Panc1 (cell line): ENCODE measurements around the gene ITGA11. TPM values are rescaled to one million over a fixed set of nuclear protein-coding genes. Genes with fewer than 3 reads are reported as not detected.
"Not testable (repeated sequence)": the region's sequence is repeated elsewhere in the genome, so short reads cannot be mapped to it uniquely, and the experiment has no call there.

ENCODE experiments used
- ATAC-seq: fragments of 200-7000 bp; cut with Tn5 transposase; 2 replicates; pipeline ENCODE4 v1.9.1; 2020; ENCODE audit warnings: mild to moderate bottlenecking, moderate library complexity
- BruUV-seq: library from RNA; stranded (reverse); fragments of 400-500 nt; replicated peaks from 2 replicates; lab custom pipeline; 2021; lab: Mats Ljungman, UMichigan
- CTCF ChIA-PET: fragments of 300-600 bp; sonication (Branson Sonifier 250); formaldehyde crosslinking; loops from one replicate; lab custom pipeline; 2022; ENCODE audit warnings: antibody characterized with exemption; lab: Charles Lee
- POLR2A ChIA-PET: fragments of 300-600 bp; sonication (Branson Sonifier 250); formaldehyde crosslinking; loops from one replicate; lab custom pipeline; 2022; ENCODE audit warnings: antibody characterized with exemption; lab: Charles Lee
- DNase-seq: peaks from one replicate; pipeline ENCODE4 v3.0.0-alpha.2; 2010; ENCODE audit warnings: low read depth, low spot score
- H3K27ac ChIP-seq: 2 replicates; pipeline ENCODE4 v1.5.1; 2011; ENCODE audit warnings: mild to moderate bottlenecking, low read length, inconsistent platforms
- H3K27me3 ChIP-seq: fragments of 200-500 bp; sonication (Bioruptor generic); 2 replicates; pipeline ENCODE4 v1.6.0; 2014; ENCODE audit warnings: low read length, inconsistent platforms; ENCODE audit not compliant: control insufficient read depth, insufficient read depth
- H3K36me3 ChIP-seq: fragments of 200-500 bp; sonication (Bioruptor generic); 2 replicates; pipeline ENCODE4 v1.5.1; 2014; ENCODE audit warnings: inconsistent platforms, mild to moderate bottlenecking, low read length, moderate library complexity; ENCODE audit not compliant: control insufficient read depth, insufficient read depth
- H3K4me1 ChIP-seq: 2 replicates; pipeline ENCODE4 v1.5.1; 2011; ENCODE audit warnings: inconsistent platforms, mild to moderate bottlenecking, low read length, moderate library complexity; ENCODE audit not compliant: control insufficient read depth, insufficient read depth
- H3K4me3 ChIP-seq, 2 experiments: 2 replicates each; pipeline ENCODE4 v1.5.1; 2011 to 2012; ENCODE audit warnings: low read depth in 2 of 2, low read length in 2 of 2, mild to moderate bottlenecking in 2 of 2, inconsistent platforms in 1 of 2, moderate library complexity in 1 of 2
- H3K9me3 ChIP-seq: fragments of 200-500 bp; sonication (Bioruptor generic); 2 replicates; pipeline ENCODE4 v1.5.1; 2014; ENCODE audit warnings: low read depth, mild to moderate bottlenecking, inconsistent platforms, low read length, moderate library complexity; ENCODE audit not compliant: control insufficient read depth, insufficient read depth
- POLR2AphosphoS5 ChIP-seq: IDR thresholded peaks from 2 replicates; pipeline ENCODE4 v1.6.1; 2012; ENCODE audit warnings: mild to moderate bottlenecking, low read depth, low read length, moderate library complexity
- SIN3A ChIP-seq: IDR thresholded peaks from 2 replicates; pipeline ENCODE4 v1.6.1; 2012; ENCODE audit warnings: low read depth, mild to moderate bottlenecking, low read length, moderate library complexity, borderline replicate concordance; ENCODE audit not compliant: insufficient read depth
- TCF7L2 ChIP-seq: IDR thresholded peaks from 2 replicates; pipeline ENCODE4 v1.6.1; 2011; ENCODE audit warnings: mild to moderate bottlenecking, low read depth, low read length, inconsistent platforms
- in situ Hi-C: cut with HindIII; loops from 2 replicates; pipeline ENCODE4 v1.10.0; 2016; ENCODE audit warnings: low sequenced_read_pairs, low pct_unique_long_range_greater_than_20kb
- intact Hi-C: fragments of 100-400 bp; cut with micrococcal nuclease; formaldehyde crosslinking; loops from one replicate; pipeline ENCODE4 v1.10.0; 2022; ENCODE audit not compliant: unreplicated experiment
- total RNA-seq: library from RNA; stranded (reverse); gene quantifications from one replicate; pipeline ENCODE4 v1.2.1, GENCODE V29; 2021; ENCODE audit not compliant: unreplicated experiment
- TF ChIP-seq, protein P1 (sequence below), 2 experiments: IDR thresholded peaks; 2 replicates each; pipeline ENCODE4 v1.6.1; 2011 to 2012; ENCODE audit warnings: low read depth in 2 of 2, control low read depth in 1 of 2, low read length in 1 of 2, mild to moderate bottlenecking in 1 of 2, moderate library complexity in 1 of 2; ENCODE audit not compliant: insufficient read depth in 1 of 2
- TF ChIP-seq, protein P2 (sequence below): fragments of 450-650 bp; IDR thresholded peaks from 2 replicates; pipeline ENCODE4 v1.5.1; 2017; ENCODE audit warnings: mild to moderate bottlenecking

The ITGA11 gene
- total RNA-seq, 1 experiment from 2014 or later = 0.28 TPM

DNA sequence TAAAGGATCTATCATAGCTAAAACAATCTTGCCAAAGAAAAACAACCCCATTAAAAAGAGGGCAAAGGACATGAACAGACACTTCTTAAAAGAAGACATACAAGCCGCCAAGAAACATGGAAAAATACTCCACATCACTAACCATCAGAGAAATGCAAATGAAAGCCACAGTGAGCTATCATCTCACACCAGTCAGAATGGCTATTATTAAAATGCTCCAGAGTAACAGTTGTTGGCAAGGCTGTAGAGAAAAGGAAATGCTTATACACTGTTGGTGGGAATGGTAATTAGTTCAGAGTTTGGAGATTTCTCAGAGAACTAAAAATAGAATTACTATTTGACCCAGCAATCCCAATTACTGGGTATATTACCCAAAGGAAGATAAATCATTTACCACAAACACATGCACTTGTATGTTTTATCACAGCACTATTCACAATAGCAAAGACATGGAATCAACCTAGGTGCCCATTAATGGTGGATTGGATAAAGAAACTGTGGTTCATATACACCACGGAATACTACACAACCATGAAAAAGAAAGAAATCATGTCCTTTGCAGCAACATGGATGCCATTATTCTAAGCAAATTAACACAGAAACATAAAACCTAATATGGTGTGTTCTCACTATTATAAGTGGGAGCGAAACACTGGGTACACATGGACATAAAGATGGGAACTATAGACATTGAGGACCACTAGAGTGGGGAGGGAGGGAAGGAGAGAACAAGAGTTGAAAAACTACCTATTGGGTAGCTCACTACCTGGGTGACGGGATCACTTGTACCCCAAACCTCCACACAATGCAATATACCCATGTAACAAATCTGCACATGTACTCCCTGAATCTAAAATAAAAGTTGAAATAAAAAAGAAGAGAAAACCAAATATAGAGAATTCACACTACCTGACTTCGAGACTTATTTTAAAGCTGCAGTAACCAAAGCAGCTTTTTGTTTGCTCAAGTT lies 32.6 kb downstream of the ITGA11 start:
- ATAC-seq (no peak), DNase-seq (no peak)
- CTCF ChIA-PET = no interaction called here
- no peak overlapping the region for H3K27ac ChIP-seq
- H3K4me3 ChIP-seq = no peak overlapping the region
- no peaks in the 10 kb centered on the region for H3K9me3 ChIP-seq
- H3K27me3 ChIP-seq = no peaks in the 10 kb centered on the region
- POLR2A ChIA-PET = interaction anchor here (0.6 kb wide), 1 partner anchor 179 kb away, joined by 3 read pairs; no protein-coding TSS in a partner anchor
- H3K4me1 ChIP-seq = no peaks in the 10 kb centered on the region
- no TSS peak for BruUV-seq
- TF ChIP-seq TCF7L2 (no peak), POLR2AphosphoS5 (no peak), SIN3A (no peak)
- TF ChIP-seq, protein P1, sequence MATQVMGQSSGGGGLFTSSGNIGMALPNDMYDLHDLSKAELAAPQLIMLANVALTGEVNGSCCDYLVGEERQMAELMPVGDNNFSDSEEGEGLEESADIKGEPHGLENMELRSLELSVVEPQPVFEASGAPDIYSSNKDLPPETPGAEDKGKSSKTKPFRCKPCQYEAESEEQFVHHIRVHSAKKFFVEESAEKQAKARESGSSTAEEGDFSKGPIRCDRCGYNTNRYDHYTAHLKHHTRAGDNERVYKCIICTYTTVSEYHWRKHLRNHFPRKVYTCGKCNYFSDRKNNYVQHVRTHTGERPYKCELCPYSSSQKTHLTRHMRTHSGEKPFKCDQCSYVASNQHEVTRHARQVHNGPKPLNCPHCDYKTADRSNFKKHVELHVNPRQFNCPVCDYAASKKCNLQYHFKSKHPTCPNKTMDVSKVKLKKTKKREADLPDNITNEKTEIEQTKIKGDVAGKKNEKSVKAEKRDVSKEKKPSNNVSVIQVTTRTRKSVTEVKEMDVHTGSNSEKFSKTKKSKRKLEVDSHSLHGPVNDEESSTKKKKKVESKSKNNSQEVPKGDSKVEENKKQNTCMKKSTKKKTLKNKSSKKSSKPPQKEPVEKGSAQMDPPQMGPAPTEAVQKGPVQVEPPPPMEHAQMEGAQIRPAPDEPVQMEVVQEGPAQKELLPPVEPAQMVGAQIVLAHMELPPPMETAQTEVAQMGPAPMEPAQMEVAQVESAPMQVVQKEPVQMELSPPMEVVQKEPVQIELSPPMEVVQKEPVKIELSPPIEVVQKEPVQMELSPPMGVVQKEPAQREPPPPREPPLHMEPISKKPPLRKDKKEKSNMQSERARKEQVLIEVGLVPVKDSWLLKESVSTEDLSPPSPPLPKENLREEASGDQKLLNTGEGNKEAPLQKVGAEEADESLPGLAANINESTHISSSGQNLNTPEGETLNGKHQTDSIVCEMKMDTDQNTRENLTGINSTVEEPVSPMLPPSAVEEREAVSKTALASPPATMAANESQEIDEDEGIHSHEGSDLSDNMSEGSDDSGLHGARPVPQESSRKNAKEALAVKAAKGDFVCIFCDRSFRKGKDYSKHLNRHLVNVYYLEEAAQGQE (IDR thresholded peaks at IDR 0.05; ENCODE audit: insufficient read depth in 1 of 2, low read depth in 2 of 2, low read length in 1 of 2) = no peak
- TF ChIP-seq, protein P2, sequence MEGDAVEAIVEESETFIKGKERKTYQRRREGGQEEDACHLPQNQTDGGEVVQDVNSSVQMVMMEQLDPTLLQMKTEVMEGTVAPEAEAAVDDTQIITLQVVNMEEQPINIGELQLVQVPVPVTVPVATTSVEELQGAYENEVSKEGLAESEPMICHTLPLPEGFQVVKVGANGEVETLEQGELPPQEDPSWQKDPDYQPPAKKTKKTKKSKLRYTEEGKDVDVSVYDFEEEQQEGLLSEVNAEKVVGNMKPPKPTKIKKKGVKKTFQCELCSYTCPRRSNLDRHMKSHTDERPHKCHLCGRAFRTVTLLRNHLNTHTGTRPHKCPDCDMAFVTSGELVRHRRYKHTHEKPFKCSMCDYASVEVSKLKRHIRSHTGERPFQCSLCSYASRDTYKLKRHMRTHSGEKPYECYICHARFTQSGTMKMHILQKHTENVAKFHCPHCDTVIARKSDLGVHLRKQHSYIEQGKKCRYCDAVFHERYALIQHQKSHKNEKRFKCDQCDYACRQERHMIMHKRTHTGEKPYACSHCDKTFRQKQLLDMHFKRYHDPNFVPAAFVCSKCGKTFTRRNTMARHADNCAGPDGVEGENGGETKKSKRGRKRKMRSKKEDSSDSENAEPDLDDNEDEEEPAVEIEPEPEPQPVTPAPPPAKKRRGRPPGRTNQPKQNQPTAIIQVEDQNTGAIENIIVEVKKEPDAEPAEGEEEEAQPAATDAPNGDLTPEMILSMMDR = no peak
- H3K36me3 ChIP-seq = no peaks in the 10 kb centered on the region
- in situ Hi-C loops = no loop called here
- intact Hi-C loops = no loop called here

DNA sequence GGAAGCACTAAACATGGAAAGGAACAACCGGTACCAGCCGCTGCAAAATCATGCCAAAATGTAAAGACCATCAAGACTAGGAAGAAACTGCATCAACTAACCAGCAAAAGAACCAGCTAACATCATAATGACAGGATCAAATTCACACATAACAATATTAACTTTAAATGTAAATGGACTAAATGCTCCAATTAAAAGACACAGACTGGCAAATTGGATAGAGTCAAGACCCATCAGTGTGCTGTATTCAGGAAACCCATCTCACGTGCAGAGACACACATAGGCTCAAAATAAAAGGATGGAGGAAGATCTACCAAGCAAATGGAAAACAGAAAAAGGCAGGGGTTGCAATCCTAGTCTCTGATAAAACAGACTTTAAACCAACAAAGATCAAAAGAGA lies 34.0 kb downstream of the ITGA11 start:
- ATAC-seq, H3K9me3 ChIP-seq, H3K27me3 ChIP-seq, CTCF ChIA-PET, POLR2A ChIA-PET, intact Hi-C loops, DNase-seq, H3K4me3 ChIP-seq, H3K4me1 ChIP-seq, BruUV-seq, in situ Hi-C loops, H3K36me3 ChIP-seq, H3K27ac ChIP-seq: not testable (repeated sequence)

DNA sequence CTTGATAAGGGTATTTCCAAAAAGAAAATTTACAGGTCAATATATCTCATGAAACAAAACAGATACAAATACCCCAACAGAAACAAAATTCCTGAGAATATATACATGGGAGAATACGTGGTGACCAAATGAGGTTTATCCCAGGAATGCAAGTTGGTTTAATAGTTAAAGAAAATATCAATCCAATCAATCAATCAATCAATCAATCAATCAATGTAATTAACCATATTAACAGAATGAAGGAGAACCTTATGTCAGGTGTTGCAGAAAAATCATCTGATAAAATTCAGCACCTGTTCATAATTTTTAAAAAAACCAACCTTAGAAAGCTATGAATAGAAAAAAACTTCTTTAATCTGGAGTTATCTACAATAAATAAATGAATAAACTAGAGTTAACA lies 35.9 kb downstream of the ITGA11 start:
- Histone ChIP-seq H3K4me3 (no peak overlapping the region), H3K36me3 (no peaks in the 10 kb centered on the region), H3K9me3 (peaks cover 2% of the 10 kb centered on the region; the same call in 1 of the 2 replicates), H3K27me3 (no peaks in the 10 kb centered on the region; the same call in 1 of the 2 replicates), H3K27ac (no peak overlapping the region), H3K4me1 (no peaks in the 10 kb centered on the region)
- in situ Hi-C loops = no loop called here
- TF ChIP-seq SIN3A = no peak
- TF ChIP-seq, protein P1 (IDR thresholded peaks at IDR 0.05; ENCODE audit: insufficient read depth in 1 of 2, low read depth in 2 of 2, low read length in 1 of 2) = no peak
- TF ChIP-seq, protein P2 = no peak
- no peak for TF ChIP-seq TCF7L2
- TF ChIP-seq POLR2AphosphoS5 = no peak
- BruUV-seq = no TSS peak
- intact Hi-C loops = no loop called here
- ChIA-PET POLR2A (interaction anchor here (0.6 kb wide), 1 partner anchor 117 kb away, joined by 3 read pairs; no protein-coding TSS in a partner anchor), CTCF (no interaction called here)
- DNase-seq (no peak), ATAC-seq (no peak)
